GM23338 (cell line): Measurements from ENCODE around the gene FAXDC2. TPM values are rescaled to one million over a fixed set of nuclear protein-coding genes. Genes with fewer than 3 reads are reported as not detected.

Source experiments
- ATAC-seq: fragments of 200-7000 bp; cut with Tn5 transposase; 3 replicates; pipeline ENCODE4 v1.9.1; 2020
- DNase-seq: peaks from one replicate; pipeline ENCODE4 v3.0.0-alpha.2; 2015; ENCODE audit warnings: low spot score
- H2AFZ ChIP-seq: fragments of 200-600 bp; sonication (generic); 2 replicates; pipeline ENCODE4 v1.8.0; 2016; ENCODE audit warnings: antibody characterized with exemption, mild to moderate bottlenecking, moderate library complexity
- H3F3A ChIP-seq: fragments of 200-600 bp; sonication (generic); replicated peaks from 2 replicates; pipeline ENCODE4 v1.8.0; 2017; ENCODE audit warnings: antibody characterized with exemption, mixed run types, low read depth
- H3K27ac ChIP-seq: fragments of 200-600 bp; sonication (generic); 2 replicates; pipeline ENCODE4 v1.6.1; 2016; ENCODE audit warnings: low read depth
- H3K27me3 ChIP-seq: fragments of 200-600 bp; sonication (generic); 2 replicates; pipeline ENCODE4 v1.8.0; 2016; ENCODE audit warnings: mild to moderate bottlenecking, mixed run types, moderate library complexity; ENCODE audit not compliant: insufficient read depth
- H3K36me3 ChIP-seq: fragments of 200-600 bp; sonication (generic); 2 replicates; pipeline ENCODE4 v1.8.0; 2016; ENCODE audit warnings: mild to moderate bottlenecking; ENCODE audit not compliant: insufficient read depth
- H3K4me1 ChIP-seq: fragments of 200-600 bp; sonication (generic); 2 replicates; pipeline ENCODE4 v1.8.0; 2016; ENCODE audit warnings: mild to moderate bottlenecking, moderate library complexity; ENCODE audit not compliant: insufficient read depth
- H3K4me2 ChIP-seq: fragments of 200-600 bp; sonication (generic); 2 replicates; pipeline ENCODE4 v1.7.1; 2017; ENCODE audit warnings: mixed run types
- H3K4me3 ChIP-seq: fragments of 200-600 bp; sonication (generic); 2 replicates; pipeline ENCODE4 v1.6.1; 2016; ENCODE audit warnings: mixed run types
- H3K79me2 ChIP-seq: fragments of 200-600 bp; sonication (generic); replicated peaks from 2 replicates; pipeline ENCODE4 v1.8.0; 2017; ENCODE audit warnings: mild to moderate bottlenecking; ENCODE audit not compliant: insufficient read depth
- H3K9me2 ChIP-seq: fragments of 200-600 bp; sonication (generic); 2 replicates; pipeline ENCODE4 v1.8.0; 2017; ENCODE audit not compliant: insufficient read depth
- H4K20me1 ChIP-seq: fragments of 200-600 bp; sonication (generic); replicated peaks from 2 replicates; pipeline ENCODE4 v1.8.0; 2017; ENCODE audit warnings: mild to moderate bottlenecking; ENCODE audit not compliant: insufficient read depth
- H3K27ac Mint-ChIP-seq: 2 replicates; pipeline ENCODE4 v1.8.0; 2020; ENCODE audit warnings: inconsistent platforms, mild to moderate bottlenecking, moderate library complexity, mixed read lengths
- H3K27me3 Mint-ChIP-seq: 3 replicates; pipeline ENCODE4 v1.8.0; 2022; ENCODE audit warnings: low read depth, mild to moderate bottlenecking, moderate library complexity, mixed read lengths, inconsistent platforms; ENCODE audit not compliant: insufficient read depth, poor library complexity
- H3K36me3 Mint-ChIP-seq: 3 replicates; pipeline ENCODE4 v1.8.0; 2021; ENCODE audit warnings: low read depth, mild to moderate bottlenecking, inconsistent platforms, moderate library complexity, mixed read lengths
- H3K4me1 Mint-ChIP-seq: 3 replicates; pipeline ENCODE4 v1.8.0; 2020; ENCODE audit warnings: mild to moderate bottlenecking, inconsistent platforms, mixed read lengths
- H3K4me3 Mint-ChIP-seq: 3 replicates; pipeline ENCODE4 v1.8.0; 2021; ENCODE audit warnings: moderate library complexity, mild to moderate bottlenecking, inconsistent platforms, mixed read lengths
- H3K9me3 Mint-ChIP-seq: 3 replicates; pipeline ENCODE4 v1.8.0; 2020; ENCODE audit warnings: moderate library complexity, mild to moderate bottlenecking, inconsistent platforms, mixed read lengths
- CREB1 ChIP-seq: fragments of 250-450 bp; sonication (Bioruptor Pico); IDR thresholded peaks from 2 replicates; pipeline ENCODE4 v1.5.0; 2020; ENCODE audit warnings: low read depth, mild to moderate bottlenecking, moderate library complexity
- CTCF ChIP-seq, 2 experiments: fragments of 200-600 bp in 1 of 2; sonication (generic) in 1 of 2; conservative IDR thresholded peaks; 2 replicates each; pipeline versions ENCODE4 v1.5.1 to v1.6.1; 2016 to 2017; ENCODE audit warnings: antibody characterized with exemption in 2 of 2, low read depth in 2 of 2, mild to moderate bottlenecking in 2 of 2, moderate library complexity in 1 of 2
- ETS1 ChIP-seq: IDR thresholded peaks from 2 replicates; pipeline ENCODE4 v1.6.1; 2016; ENCODE audit warnings: antibody characterized with exemption
- EZH2 ChIP-seq: fragments of 200-600 bp; sonication (generic); IDR thresholded peaks from one replicate; pipeline ENCODE4 v1.8.0; 2017; ENCODE audit warnings: antibody characterized with exemption, mild to moderate bottlenecking, low read depth; ENCODE audit not compliant: unreplicated experiment
- EZH2phosphoT487 ChIP-seq: fragments of 200-600 bp; sonication (generic); IDR thresholded peaks from one replicate; pipeline ENCODE4 v1.8.1; 2018; ENCODE audit warnings: antibody characterized with exemption; ENCODE audit not compliant: unreplicated experiment
- JUNB ChIP-seq: IDR thresholded peaks from one replicate; pipeline ENCODE4 v1.6.1; 2016; ENCODE audit warnings: antibody characterized with exemption; ENCODE audit not compliant: unreplicated experiment
- NANOG ChIP-seq: IDR thresholded peaks from 2 replicates; pipeline ENCODE4 v1.6.1; 2016; ENCODE audit warnings: antibody characterized with exemption, borderline replicate concordance
- POLR2AphosphoS5 ChIP-seq: IDR thresholded peaks from 2 replicates; pipeline ENCODE4 v1.6.1; 2016; ENCODE audit warnings: antibody characterized with exemption, low read depth
- REST ChIP-seq: IDR thresholded peaks from one replicate; pipeline ENCODE4 v1.6.1; 2018; ENCODE audit warnings: antibody characterized with exemption; ENCODE audit not compliant: unreplicated experiment
- STAT1 ChIP-seq: IDR thresholded peaks from one replicate; pipeline ENCODE4 v1.6.1; 2016; ENCODE audit warnings: antibody characterized with exemption; ENCODE audit not compliant: unreplicated experiment
- ZNF114 ChIP-seq: fragments of 250-450 bp; sonication (Bioruptor Pico); IDR thresholded peaks from 2 replicates; pipeline ENCODE4 v1.5.0; 2020; ENCODE audit warnings: mild to moderate bottlenecking, moderate library complexity
- ZNF331 ChIP-seq: fragments of 250-450 bp; sonication (Bioruptor Pico); IDR thresholded peaks from 2 replicates; pipeline ENCODE4 v1.5.0; 2020; ENCODE audit warnings: low read depth, mild to moderate bottlenecking, moderate library complexity
- ZNF462 ChIP-seq: fragments of 250-450 bp; sonication (Bioruptor Pico); IDR thresholded peaks from 2 replicates; pipeline ENCODE4 v1.5.0; 2020; ENCODE audit warnings: mild to moderate bottlenecking, moderate library complexity
- polyA plus RNA-seq: library from polyadenylated mRNA; unstranded; fragments of >200 nt; fragmentation: Nextera tagmentation; extraction: Ambion mirVana; gene quantifications from 2 replicates; pipeline ENCODE4 v1.2.1, GENCODE V29; 2016
- total RNA-seq: library from RNA; depleted of rRNA; stranded (reverse); fragments of >200 nt; shearing (Covaris generic); gene quantifications from 2 replicates; pipeline ENCODE4 v1.2.3, GENCODE V29; 2014

Gene FAXDC2
- total and polyA plus RNA-seq, 2 experiments from 2014 or later = 4.0 to 4.6 TPM

GRCh38 chr5:154795235-154795596, 55.2 kb downstream of the FAXDC2 start:
- H3K27ac Mint-ChIP-seq = no peak overlapping the region
- no peaks in the 10 kb centered on the region for H3K9me3 Mint-ChIP-seq
- no peak overlapping the region for H3K4me3 Mint-ChIP-seq
- ATAC-seq (no peak), DNase-seq (no peak)
- H3K4me1 ChIP-seq = no peaks in the 10 kb centered on the region
- peaks cover 95% of the 10 kb centered on the region for H3K36me3 Mint-ChIP-seq
- H3K36me3 ChIP-seq = peaks cover 90% of the 10 kb centered on the region
- no peak for TF ChIP-seq ETS1
- no peak for TF ChIP-seq ZNF114
- TF ChIP-seq ZNF331 (CRISPR knock-in tag) = no peak
- no peak for TF ChIP-seq POLR2AphosphoS5
- TF ChIP-seq EZH2 = no peak
- TF ChIP-seq CREB1 (CRISPR knock-in tag) = no peak
- no peak for TF ChIP-seq JUNB
- TF ChIP-seq CTCF (conservative IDR thresholded peaks at IDR 0.05; ENCODE audit: low read depth in 2 of 2) = no peak
- no peak for TF ChIP-seq EZH2phosphoT487
- TF ChIP-seq NANOG = no peak
- TF ChIP-seq STAT1 = no peak
- TF ChIP-seq ZNF462 = no peak
- no peak for TF ChIP-seq REST
- no peaks in the 10 kb centered on the region for H3K4me1 Mint-ChIP-seq
- H3K4me3 ChIP-seq = no peak overlapping the region
- no peak overlapping the region for H3K4me2 ChIP-seq
- H3F3A ChIP-seq = peaks cover 45% of the 10 kb centered on the region
- H3K27me3 Mint-ChIP-seq = peaks cover 6% of the 10 kb centered on the region
- H2AFZ ChIP-seq = no peak overlapping the region
- peaks cover 57% of the 10 kb centered on the region for H4K20me1 ChIP-seq
- H3K27ac ChIP-seq = no peak overlapping the region
- peaks cover 80% of the 10 kb centered on the region for H3K79me2 ChIP-seq
- no peaks in the 10 kb centered on the region for H3K27me3 ChIP-seq
- no peaks in the 10 kb centered on the region for H3K9me2 ChIP-seq
